GM12864 (cell line): ENCODE results near the gene C22orf39.

Source experiments
- DNase-seq: peaks from one replicate; pipeline ENCODE4 v3.0.0-alpha.2; 2011; ENCODE audit warnings: low read depth
- H3K4me3 ChIP-seq: 2 replicates; pipeline ENCODE4 v1.5.1; 2011; ENCODE audit warnings: mild to moderate bottlenecking, low read depth, low read length, control low read depth
- CTCF ChIP-seq: IDR thresholded peaks from 2 replicates; pipeline ENCODE4 v1.5.1; 2011; ENCODE audit warnings: low read depth, mild to moderate bottlenecking, moderate library complexity, low read length, control low read depth, inconsistent platforms; ENCODE audit errors: missing control alignments

The C22orf39 gene

GRCh38 chr22:19405133-19405532 lies 42.4 kb downstream of the C22orf39 start:
- no peak overlapping the region for H3K4me3 ChIP-seq
- no peak for TF ChIP-seq CTCF
- DNase-seq: no peak

- no peak for DNase-seq
- H3K4me3 ChIP-seq: no peak overlapping the region
- TF ChIP-seq CTCF: no peak
Measured at GRCh38 chr22:19404676-19405075, 42.8 kb downstream of the C22orf39 start.

- no peak for DNase-seq
- no peak for TF ChIP-seq CTCF
- H3K4me3 ChIP-seq: no peak overlapping the region
Measured at GRCh38 chr22:19402642-19403191, 44.8 kb downstream of the C22orf39 start.

GRCh38 chr22:19401483-19401882 lies 46.0 kb downstream of the C22orf39 start:
- no peak overlapping the region for H3K4me3 ChIP-seq
- no peak for TF ChIP-seq CTCF
- DNase-seq: no peak

- TF ChIP-seq CTCF: no peak
- no peak overlapping the region for H3K4me3 ChIP-seq
- no peak for DNase-seq
Measured at GRCh38 chr22:19400881-19401280, 46.6 kb downstream of the C22orf39 start.

GRCh38 chr22:19398652-19399051 lies 48.9 kb downstream of the C22orf39 start:
- no peak for TF ChIP-seq CTCF
- DNase-seq: no peak

GRCh38 chr22:19398206-19398605 lies 49.3 kb downstream of the C22orf39 start:
- TF ChIP-seq CTCF: no peak
- H3K4me3 ChIP-seq: no peak overlapping the region
- no peak for DNase-seq

More at GRCh38 chr22:19398652-19399051, 48.9 kb downstream of the C22orf39 start:
- no peak overlapping the region for H3K4me3 ChIP-seq
